K562 (cell line): ENCODE data around the gene MTOR. TPM values are rescaled to one million over a fixed set of nuclear protein-coding genes. Genes with fewer than 3 reads are reported as not detected.
A peak's percentile ranks its signal among the peaks of the same experiment; 100 is the strongest.

Source experiments
- ATF4 ChIP-seq: fragments of 450-650 bp; formaldehyde crosslinking; IDR thresholded peaks from 2 replicates; pipeline ENCODE4 v1.4.0; 2022; ENCODE audit warnings: mild to moderate bottlenecking, moderate library complexity
- CHD4 ChIP-seq: fragments of 200-600 bp; sonication (generic); IDR thresholded peaks from 3 replicates; pipeline ENCODE4 v1.6.1; 2012; ENCODE audit warnings: low read depth, mild to moderate bottlenecking, mixed read lengths, low read length, inconsistent platforms; ENCODE audit not compliant: insufficient read depth, insufficient replicate concordance, poor library complexity, severe bottlenecking
- LARP7 ChIP-seq: fragments of 450-650 bp; IDR thresholded peaks from 2 replicates; pipeline ENCODE4 v1.6.1; 2016
- MCM3 ChIP-seq: fragments of 450-650 bp; IDR thresholded peaks from 2 replicates; pipeline ENCODE4 v1.6.1; 2016
- PCBP1 ChIP-seq: fragments of 200-400 bp; formaldehyde crosslinking; IDR thresholded peaks from 2 replicates; pipeline ENCODE4 v1.6.1; 2018; ENCODE audit warnings: mild to moderate bottlenecking, low read depth, low read length; ENCODE audit not compliant: poor library complexity, severe bottlenecking
- PHF20 ChIP-seq: fragments of 450-650 bp; IDR thresholded peaks from 2 replicates; pipeline ENCODE4 v1.6.1; 2018; ENCODE audit not compliant: partially characterized antibody
- PRMT5 ChIP-seq: sonication (generic); formaldehyde crosslinking; IDR thresholded peaks from 2 replicates; pipeline ENCODE4 v1.5.0; 2020; ENCODE audit warnings: missing genetic modification reagents
- SIN3A ChIP-seq, 2 experiments: fragments of 150-350 bp in 1 of 2; IDR thresholded peaks; 2 replicates each; pipeline ENCODE4 v1.6.1; 2011 to 2016; ENCODE audit warnings: borderline replicate concordance in 2 of 2, low read depth in 2 of 2, low read length in 2 of 2, mild to moderate bottlenecking in 2 of 2, moderate library complexity in 2 of 2; ENCODE audit not compliant: control insufficient read depth in 1 of 2
- STAT6 ChIP-seq: sonication (generic); formaldehyde crosslinking; IDR thresholded peaks from 2 replicates; pipeline ENCODE4 v1.8.1; 2023; ENCODE audit warnings: mild to moderate bottlenecking, missing genetic modification reagents
- USF1 ChIP-seq: sonication (generic); formaldehyde crosslinking; IDR thresholded peaks from 2 replicates; pipeline ENCODE4 v1.9.0; 2022; ENCODE audit warnings: mild to moderate bottlenecking, missing genetic modification reagents
- USF2 ChIP-seq: sonication (generic); formaldehyde crosslinking; IDR thresholded peaks from 2 replicates; pipeline ENCODE4 v1.5.0; 2020; ENCODE audit warnings: missing genetic modification reagents
- ZNF318 ChIP-seq, 2 experiments: fragments of 450-650 bp; IDR thresholded peaks; 2 replicates each; pipeline ENCODE4 v1.6.1; 2016; ENCODE audit warnings: mild to moderate bottlenecking in 2 of 2, borderline replicate concordance in 1 of 2, low read depth in 1 of 2, moderate library complexity in 1 of 2
- ZZZ3 ChIP-seq: fragments of 450-650 bp; IDR thresholded peaks from 2 replicates; pipeline ENCODE4 v1.6.1; 2016; ENCODE audit warnings: antibody characterized with exemption, mild to moderate bottlenecking, moderate library complexity
- polyA plus RNA-seq, 8 experiments: library from polyadenylated mRNA; depleted of rRNA in 4 of 8; stranded (reverse) in 5 of 8; unstranded in 3 of 8; fragments of >200 nt; fragmentation: Nextera tagmentation in 2 of 8; fragmentation: Illumina TruSeq in 1 of 8; extraction: Ambion mirVana in 2 of 8; extraction: Trizol in 1 of 8; gene quantifications; 2 replicates each; pipeline versions ENCODE4 v1.2.1 to v1.2.3, GENCODE V29; 2011 to 2014; ENCODE audit warnings: inconsistent platforms in 1 of 8, missing spikeins in 1 of 8
- total RNA-seq, 7 experiments: library from RNA; depleted of rRNA in 6 of 7; stranded (reverse); fragments of >200 nt in 6 of 7; fragmentation: Illumina TruSeq in 2 of 7; extraction: Trizol in 2 of 7; gene quantifications; 2 replicates each; pipeline versions ENCODE4 v1.2.1 to v1.2.3, GENCODE V29; 2011 to 2021; ENCODE audit warnings: low replicate concordance in 1 of 7

Gene MTOR
- total and polyA plus RNA-seq, 9 of the 15 experiments (the other 6 are each of a cell fraction or from before 2014, with no cell fraction given) = 11.4 to 71.4 (median 52.2) TPM

GRCh38 chr1:11273595-11274234 is 11.4 kb upstream of the MTOR start (continued):
- TF ChIP-seq PCBP1 = no peak
- TF ChIP-seq ZNF318 (IDR thresholded peaks at IDR 0.05; ENCODE audit: borderline replicate concordance in 1 of 2, low read depth in 1 of 2) = no peak
- no peak for TF ChIP-seq ZZZ3
- TF ChIP-seq MCM3 = no peak
- no peak for TF ChIP-seq USF2
- no peak for TF ChIP-seq ATF4 (CRISPR knock-in tag)
- no peak for TF ChIP-seq LARP7
- TF ChIP-seq USF1 (CRISPR knock-in tag) = no peak
- no peak for TF ChIP-seq PHF20
- no peak for TF ChIP-seq PRMT5 (CRISPR knock-in tag)
- no peak for TF ChIP-seq CHD4
- peak in 1 of 2 experiments; percentile 37; a peak in 1 of 4 replicates for TF ChIP-seq SIN3A (IDR thresholded peaks at IDR 0.05; ENCODE audit: borderline replicate concordance in 2 of 2, control insufficient read depth in 1 of 2, low read depth in 2 of 2, low read length in 2 of 2)
- no peak for TF ChIP-seq STAT6 (CRISPR knock-in tag)
